GM23338 (cell line): ENCODE data around the gene TLX1. TPM values are rescaled to one million over a fixed set of nuclear protein-coding genes. Genes with fewer than 3 reads are reported as not detected.
A peak's percentile ranks its signal among the peaks of the same experiment; 100 is the strongest.

ENCODE experiments used
- ATAC-seq: fragments of 200-7000 bp; cut with Tn5 transposase; 3 replicates; pipeline ENCODE4 v1.9.1; 2020
- DNase-seq: peaks from one replicate; pipeline ENCODE4 v3.0.0-alpha.2; 2015; ENCODE audit warnings: low spot score
- H2AFZ ChIP-seq: fragments of 200-600 bp; sonication (generic); 2 replicates; pipeline ENCODE4 v1.8.0; 2016; ENCODE audit warnings: antibody characterized with exemption, mild to moderate bottlenecking, moderate library complexity
- H3F3A ChIP-seq: fragments of 200-600 bp; sonication (generic); replicated peaks from 2 replicates; pipeline ENCODE4 v1.8.0; 2017; ENCODE audit warnings: antibody characterized with exemption, mixed run types, low read depth
- H3K27ac ChIP-seq: fragments of 200-600 bp; sonication (generic); 2 replicates; pipeline ENCODE4 v1.6.1; 2016; ENCODE audit warnings: low read depth
- H3K27me3 ChIP-seq: fragments of 200-600 bp; sonication (generic); 2 replicates; pipeline ENCODE4 v1.8.0; 2016; ENCODE audit warnings: mild to moderate bottlenecking, mixed run types, moderate library complexity; ENCODE audit not compliant: insufficient read depth
- H3K36me3 ChIP-seq: fragments of 200-600 bp; sonication (generic); 2 replicates; pipeline ENCODE4 v1.8.0; 2016; ENCODE audit warnings: mild to moderate bottlenecking; ENCODE audit not compliant: insufficient read depth
- H3K4me1 ChIP-seq: fragments of 200-600 bp; sonication (generic); 2 replicates; pipeline ENCODE4 v1.8.0; 2016; ENCODE audit warnings: mild to moderate bottlenecking, moderate library complexity; ENCODE audit not compliant: insufficient read depth
- H3K4me2 ChIP-seq: fragments of 200-600 bp; sonication (generic); 2 replicates; pipeline ENCODE4 v1.7.1; 2017; ENCODE audit warnings: mixed run types
- H3K4me3 ChIP-seq: fragments of 200-600 bp; sonication (generic); 2 replicates; pipeline ENCODE4 v1.6.1; 2016; ENCODE audit warnings: mixed run types
- H3K79me2 ChIP-seq: fragments of 200-600 bp; sonication (generic); replicated peaks from 2 replicates; pipeline ENCODE4 v1.8.0; 2017; ENCODE audit warnings: mild to moderate bottlenecking; ENCODE audit not compliant: insufficient read depth
- H3K9me2 ChIP-seq: fragments of 200-600 bp; sonication (generic); 2 replicates; pipeline ENCODE4 v1.8.0; 2017; ENCODE audit not compliant: insufficient read depth
- H4K20me1 ChIP-seq: fragments of 200-600 bp; sonication (generic); replicated peaks from 2 replicates; pipeline ENCODE4 v1.8.0; 2017; ENCODE audit warnings: mild to moderate bottlenecking; ENCODE audit not compliant: insufficient read depth
- H3K27ac Mint-ChIP-seq: 2 replicates; pipeline ENCODE4 v1.8.0; 2020; ENCODE audit warnings: inconsistent platforms, mild to moderate bottlenecking, moderate library complexity, mixed read lengths
- H3K27me3 Mint-ChIP-seq: 3 replicates; pipeline ENCODE4 v1.8.0; 2022; ENCODE audit warnings: low read depth, mild to moderate bottlenecking, moderate library complexity, mixed read lengths, inconsistent platforms; ENCODE audit not compliant: insufficient read depth, poor library complexity
- H3K36me3 Mint-ChIP-seq: 3 replicates; pipeline ENCODE4 v1.8.0; 2021; ENCODE audit warnings: low read depth, mild to moderate bottlenecking, inconsistent platforms, moderate library complexity, mixed read lengths
- H3K4me1 Mint-ChIP-seq: 3 replicates; pipeline ENCODE4 v1.8.0; 2020; ENCODE audit warnings: mild to moderate bottlenecking, inconsistent platforms, mixed read lengths
- H3K4me3 Mint-ChIP-seq: 3 replicates; pipeline ENCODE4 v1.8.0; 2021; ENCODE audit warnings: moderate library complexity, mild to moderate bottlenecking, inconsistent platforms, mixed read lengths
- H3K9me3 Mint-ChIP-seq: 3 replicates; pipeline ENCODE4 v1.8.0; 2020; ENCODE audit warnings: moderate library complexity, mild to moderate bottlenecking, inconsistent platforms, mixed read lengths
- EZH2 ChIP-seq: fragments of 200-600 bp; sonication (generic); IDR thresholded peaks from one replicate; pipeline ENCODE4 v1.8.0; 2017; ENCODE audit warnings: antibody characterized with exemption, mild to moderate bottlenecking, low read depth; ENCODE audit not compliant: unreplicated experiment
- EZH2phosphoT487 ChIP-seq: fragments of 200-600 bp; sonication (generic); IDR thresholded peaks from one replicate; pipeline ENCODE4 v1.8.1; 2018; ENCODE audit warnings: antibody characterized with exemption; ENCODE audit not compliant: unreplicated experiment
- JUNB ChIP-seq: IDR thresholded peaks from one replicate; pipeline ENCODE4 v1.6.1; 2016; ENCODE audit warnings: antibody characterized with exemption; ENCODE audit not compliant: unreplicated experiment
- STAT1 ChIP-seq: IDR thresholded peaks from one replicate; pipeline ENCODE4 v1.6.1; 2016; ENCODE audit warnings: antibody characterized with exemption; ENCODE audit not compliant: unreplicated experiment
- polyA plus RNA-seq: library from polyadenylated mRNA; unstranded; fragments of >200 nt; fragmentation: Nextera tagmentation; extraction: Ambion mirVana; gene quantifications from 2 replicates; pipeline ENCODE4 v1.2.1, GENCODE V29; 2016
- total RNA-seq: library from RNA; depleted of rRNA; stranded (reverse); fragments of >200 nt; shearing (Covaris generic); gene quantifications from 2 replicates; pipeline ENCODE4 v1.2.3, GENCODE V29; 2014

TLX1 gene
- total and polyA plus RNA-seq, 2 experiments from 2014 or later = not detected

DNA sequence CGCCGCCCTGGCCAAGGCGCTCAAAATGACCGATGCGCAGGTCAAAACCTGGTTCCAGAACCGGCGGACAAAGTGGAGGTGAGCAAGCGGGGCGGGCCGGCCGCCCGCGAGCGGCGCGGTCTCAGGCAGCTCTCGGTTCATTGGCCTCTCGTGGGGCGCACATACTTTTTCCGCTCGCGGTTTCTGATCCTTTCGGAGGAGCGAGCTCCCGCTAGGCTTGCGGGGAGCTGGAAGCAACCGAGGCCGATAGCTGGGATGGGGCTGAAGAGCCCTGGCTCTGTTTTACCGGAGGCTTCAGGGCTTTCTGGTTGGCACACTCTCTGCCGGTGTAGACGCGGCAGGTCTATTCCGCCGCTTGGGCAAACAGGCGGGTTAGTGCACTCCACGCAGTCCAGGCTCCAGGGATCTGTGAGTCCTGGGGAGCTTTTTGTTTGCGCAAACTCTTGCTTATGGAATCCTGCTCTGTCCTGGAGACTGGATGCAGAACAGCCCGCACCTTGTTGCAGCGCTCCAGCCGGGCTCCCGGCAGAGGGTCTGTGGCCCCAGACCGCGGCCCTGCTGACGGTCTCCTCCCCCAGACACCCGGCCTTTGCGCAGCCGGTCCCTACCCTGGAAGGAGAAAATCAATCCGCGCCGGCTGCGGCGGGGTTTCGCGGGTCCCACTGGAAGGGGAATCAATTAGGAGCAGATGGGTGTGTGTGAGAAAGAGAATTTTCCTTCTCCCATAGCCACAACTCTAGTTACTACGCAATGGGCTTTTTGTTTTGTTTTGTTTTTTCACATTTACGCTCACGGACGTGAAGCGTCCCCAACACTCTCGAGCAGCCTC, 3.4 kb downstream of the TLX1 start:
- Mint-ChIP-seq H3K36me3 (peaks cover 3% of the 10 kb centered on the region; the same call in 1 of the 3 replicates), H3K9me3 (peaks cover 11% of the 10 kb centered on the region), H3K4me3 (peak overlapping the region; percentile 29; the same call in 1 of the 3 replicates), H3K27me3 (peaks cover 98% of the 10 kb centered on the region), H3K27ac (no peak overlapping the region), H3K4me1 (peaks cover 30% of the 10 kb centered on the region)
- no peak overlapping the region for H3K27ac ChIP-seq
- H3K79me2 ChIP-seq = no peaks in the 10 kb centered on the region
- H4K20me1 ChIP-seq = peaks cover 22% of the 10 kb centered on the region
- H3K27me3 ChIP-seq = peaks cover 100% of the 10 kb centered on the region
- no peak overlapping the region for H2AFZ ChIP-seq
- peaks cover 20% of the 10 kb centered on the region for H3K4me1 ChIP-seq
- no peaks in the 10 kb centered on the region; the same call in 1 of the 2 replicates for H3K36me3 ChIP-seq
- no peaks in the 10 kb centered on the region for H3K9me2 ChIP-seq
- peaks cover 21% of the 10 kb centered on the region for H3F3A ChIP-seq
- ATAC-seq (peak; percentile 2; the same call in 2 of the 3 replicates), DNase-seq (no peak)
- H3K4me3 ChIP-seq = no peak overlapping the region
- TF ChIP-seq JUNB = no peak
- TF ChIP-seq EZH2phosphoT487 = peak; percentile 98
- peak; percentile 99 for TF ChIP-seq EZH2
- 0 out of 2 replicates have a peak overlapping the region, but pooled peaks have one; percentile 14 for H3K4me2 ChIP-seq

DNA sequence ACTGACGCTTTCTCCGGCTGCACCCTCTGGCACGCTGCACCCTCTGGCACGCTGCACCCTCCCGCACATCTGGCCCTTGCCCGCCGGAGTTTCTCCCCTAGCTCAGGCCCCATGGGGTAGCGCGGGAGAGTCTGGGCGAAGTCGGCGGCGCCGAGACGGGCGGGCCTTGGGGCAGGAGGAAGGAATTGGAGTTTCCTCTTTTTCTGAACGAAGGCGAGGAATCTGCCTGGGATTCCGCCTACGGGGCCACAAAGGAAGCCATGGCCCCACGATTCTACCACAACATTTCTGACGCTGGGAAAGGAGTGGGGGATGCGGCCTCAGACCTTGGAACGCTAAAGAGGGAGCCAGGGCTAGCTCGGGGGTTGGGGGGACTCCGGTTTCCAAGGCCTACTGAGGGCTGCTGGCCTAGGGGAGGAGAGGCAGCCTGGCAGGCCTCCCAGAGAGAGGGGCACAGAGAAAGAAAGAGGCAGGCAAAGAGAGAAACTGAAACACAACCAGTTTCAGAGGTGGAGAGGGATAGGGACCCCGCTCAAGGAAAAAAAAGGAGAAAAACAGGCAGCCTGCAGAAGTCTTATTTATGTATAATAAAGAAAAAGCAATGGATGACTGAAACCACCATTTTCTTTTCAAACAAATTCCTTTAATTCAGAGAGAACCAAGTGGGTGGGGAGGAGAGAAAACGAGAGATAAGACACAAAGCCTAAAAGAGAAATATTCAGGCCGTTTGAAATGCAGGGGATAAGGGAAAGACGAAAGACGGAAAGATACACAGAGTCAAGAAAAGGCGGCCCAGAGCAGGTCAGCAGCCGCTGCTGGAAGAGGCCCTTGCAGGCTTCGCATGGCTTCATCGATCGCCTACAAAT, 4.3 kb downstream of the TLX1 start:
- H3K36me3 Mint-ChIP-seq = peaks cover 3% of the 10 kb centered on the region; the same call in 1 of the 3 replicates
- peak overlapping the region; percentile 44; the same call in 1 of the 3 replicates for H3K4me3 Mint-ChIP-seq
- H4K20me1 ChIP-seq = peaks cover 13% of the 10 kb centered on the region
- peaks cover 11% of the 10 kb centered on the region for H3K9me3 Mint-ChIP-seq
- H2AFZ ChIP-seq = no peak overlapping the region
- peaks cover 19% of the 10 kb centered on the region for H3K4me1 ChIP-seq
- peaks cover 14% of the 10 kb centered on the region for H3F3A ChIP-seq
- H3K36me3 ChIP-seq = no peaks in the 10 kb centered on the region; the same call in 1 of the 2 replicates
- H3K9me2 ChIP-seq = no peaks in the 10 kb centered on the region
- ATAC-seq (no peak; the same call in 2 of the 3 replicates), DNase-seq (no peak)
- 0 out of 2 replicates have a peak overlapping the region, but pooled peaks have one; percentile 26 for H3K4me2 ChIP-seq
- H3K4me1 Mint-ChIP-seq = peaks cover 31% of the 10 kb centered on the region
- H3K27me3 Mint-ChIP-seq = peaks cover 98% of the 10 kb centered on the region
- no peak overlapping the region for H3K27ac Mint-ChIP-seq
- H3K27ac ChIP-seq = no peak overlapping the region
- H3K79me2 ChIP-seq = no peaks in the 10 kb centered on the region
- peaks cover 100% of the 10 kb centered on the region for H3K27me3 ChIP-seq
- H3K4me3 ChIP-seq = no peak overlapping the region
- peak; percentile 90 for TF ChIP-seq EZH2
- peak; percentile 66 for TF ChIP-seq EZH2phosphoT487
- TF ChIP-seq STAT1 = no peak

DNA sequence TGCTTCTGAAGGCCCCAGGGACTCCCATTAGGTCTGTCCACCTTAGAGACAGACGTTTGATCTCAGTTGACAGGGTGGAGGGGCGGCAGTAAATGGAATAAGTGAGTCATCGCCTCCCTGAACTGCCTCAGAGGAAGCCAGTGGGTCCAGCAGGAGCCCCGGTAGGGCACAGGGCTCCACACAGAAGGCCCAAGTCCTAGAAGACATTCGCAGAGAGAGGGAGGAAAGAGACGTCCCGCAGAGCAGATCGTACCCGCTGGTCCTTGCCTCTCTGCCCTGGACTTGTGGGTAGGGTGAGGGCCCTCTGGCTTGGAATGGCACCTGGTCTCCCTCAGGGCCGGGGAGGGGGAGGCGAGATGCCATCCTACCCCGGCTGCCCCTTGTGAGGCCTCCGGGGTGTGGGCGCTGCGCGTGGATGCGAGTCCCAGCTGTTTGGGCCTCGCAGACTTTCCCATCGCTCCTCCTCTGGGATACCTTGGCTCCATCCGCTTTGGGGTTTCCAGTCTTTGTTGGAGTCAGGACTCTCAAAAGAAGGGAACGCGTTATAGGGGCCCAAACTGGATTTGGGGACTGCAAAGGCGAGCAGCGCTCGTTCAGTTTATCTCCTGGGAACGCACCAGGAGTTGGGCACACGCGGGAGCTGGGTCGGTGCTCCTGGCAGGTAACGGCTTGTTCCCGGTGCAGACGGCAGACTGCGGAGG, 5.1 kb downstream of the TLX1 start:
- H3K4me1 Mint-ChIP-seq = peaks cover 36% of the 10 kb centered on the region
- H3K27me3 Mint-ChIP-seq = peaks cover 98% of the 10 kb centered on the region
- TF ChIP-seq EZH2phosphoT487 (peak; percentile 90), EZH2 (peak; percentile 49), STAT1 (no peak)
- Histone ChIP-seq H3K27ac (no peak overlapping the region), H3K9me2 (no peaks in the 10 kb centered on the region), H3K4me1 (peaks cover 14% of the 10 kb centered on the region), H4K20me1 (peaks cover 10% of the 10 kb centered on the region), H3K36me3 (no peaks in the 10 kb centered on the region; the same call in 1 of the 2 replicates), H3K4me2 (no peak overlapping the region), H3K79me2 (no peaks in the 10 kb centered on the region), H3F3A (peaks cover 8% of the 10 kb centered on the region; the same call in 1 of the 2 replicates), H3K27me3 (peaks cover 100% of the 10 kb centered on the region), H2AFZ (no peak overlapping the region), H3K4me3 (no peak overlapping the region)
- H3K36me3 Mint-ChIP-seq = peaks cover 3% of the 10 kb centered on the region; the same call in 1 of the 3 replicates
- H3K9me3 Mint-ChIP-seq = peaks cover 11% of the 10 kb centered on the region
- H3K4me3 Mint-ChIP-seq = no peak overlapping the region
- ATAC-seq = no peak
- no peak for DNase-seq
- no peak overlapping the region for H3K27ac Mint-ChIP-seq
